Tibial nerve (tissue), 3 donors: ENCODE results near the gene CNNM4.

Experiments used
- CTCF ChIP-seq, 5 experiments: fragments of 200-600 bp in 3 of 5; fragments of 450-650 bp in 2 of 5; sonication (generic) in 3 of 5; IDR thresholded peaks; one replicate each; pipeline ENCODE4 v1.5.1; 2016 to 2019; ENCODE audit warnings: antibody characterized with exemption in 5 of 5, mild to moderate bottlenecking in 3 of 5, moderate library complexity in 2 of 5
- POLR2A ChIP-seq, 2 donors: fragments of 450-650 bp; IDR thresholded peaks; one replicate each; pipeline ENCODE4 v1.6.1; 2017; ENCODE audit warnings: antibody characterized with exemption in 2 of 2, mild to moderate bottlenecking in 2 of 2, moderate library complexity in 2 of 2

GRCh38 chr2:96822786-96823185 is 62.1 kb downstream of the CNNM4 start:
- no peak for TF ChIP-seq CTCF (IDR thresholded peaks at IDR 0.05)
- no peak for TF ChIP-seq POLR2A (IDR thresholded peaks at IDR 0.05)
